ENCODE results near the gene CYTH4.
A peak's percentile ranks its signal among the peaks of the same experiment; 100 is the strongest.

DNA sequence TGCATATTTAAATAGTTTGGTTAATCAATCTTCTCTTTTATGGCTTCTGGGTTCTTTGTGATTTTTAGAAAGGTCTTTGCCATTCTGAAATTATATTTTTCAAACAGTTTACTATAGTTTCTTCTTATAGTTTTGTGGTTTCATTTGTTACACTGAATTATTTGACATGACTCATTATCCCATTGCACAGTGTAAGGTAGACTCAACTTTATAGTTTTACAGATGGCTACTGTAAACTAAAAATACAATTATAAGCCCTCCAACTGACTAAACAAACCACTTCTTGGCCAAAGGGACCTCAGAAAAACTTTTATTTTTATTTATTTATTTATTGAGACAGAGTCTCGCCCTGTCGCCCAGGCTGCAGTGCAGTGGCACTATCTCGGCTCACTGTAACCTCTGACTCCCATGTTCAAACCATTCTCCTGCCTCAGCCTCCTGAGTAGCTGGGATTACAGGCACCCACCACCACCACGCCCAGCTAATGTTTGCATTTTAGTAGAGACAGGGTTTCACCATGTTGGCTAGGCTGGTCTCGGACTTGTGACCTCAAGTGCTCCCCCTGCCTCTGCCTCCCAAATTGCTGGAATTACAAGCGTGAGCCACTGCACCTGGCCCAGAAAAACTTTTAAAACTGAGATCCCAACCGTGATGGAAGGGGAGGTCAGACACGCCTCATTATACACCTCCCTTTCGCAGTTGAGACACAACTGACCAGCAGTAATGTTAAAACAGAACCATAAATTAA, 24.1 kb upstream of the CYTH4 start:
- TF ChIP-seq EZH2phosphoT487 (IDR thresholded peaks at IDR 0.05; ENCODE audit: unreplicated experiment) (no peak), EZH2 (IDR thresholded peaks at IDR 0.05; ENCODE audit: low read depth, unreplicated experiment) (no peak), POLR2AphosphoS5 (IDR thresholded peaks at IDR 0.05; ENCODE audit: low read depth) (no peak), JUNB (IDR thresholded peaks at IDR 0.05; ENCODE audit: unreplicated experiment) (no peak), CREB1 (CRISPR knock-in tag; IDR thresholded peaks at IDR 0.05; ENCODE audit: low read depth) (no peak)
- TF ChIP-seq, protein P1, sequence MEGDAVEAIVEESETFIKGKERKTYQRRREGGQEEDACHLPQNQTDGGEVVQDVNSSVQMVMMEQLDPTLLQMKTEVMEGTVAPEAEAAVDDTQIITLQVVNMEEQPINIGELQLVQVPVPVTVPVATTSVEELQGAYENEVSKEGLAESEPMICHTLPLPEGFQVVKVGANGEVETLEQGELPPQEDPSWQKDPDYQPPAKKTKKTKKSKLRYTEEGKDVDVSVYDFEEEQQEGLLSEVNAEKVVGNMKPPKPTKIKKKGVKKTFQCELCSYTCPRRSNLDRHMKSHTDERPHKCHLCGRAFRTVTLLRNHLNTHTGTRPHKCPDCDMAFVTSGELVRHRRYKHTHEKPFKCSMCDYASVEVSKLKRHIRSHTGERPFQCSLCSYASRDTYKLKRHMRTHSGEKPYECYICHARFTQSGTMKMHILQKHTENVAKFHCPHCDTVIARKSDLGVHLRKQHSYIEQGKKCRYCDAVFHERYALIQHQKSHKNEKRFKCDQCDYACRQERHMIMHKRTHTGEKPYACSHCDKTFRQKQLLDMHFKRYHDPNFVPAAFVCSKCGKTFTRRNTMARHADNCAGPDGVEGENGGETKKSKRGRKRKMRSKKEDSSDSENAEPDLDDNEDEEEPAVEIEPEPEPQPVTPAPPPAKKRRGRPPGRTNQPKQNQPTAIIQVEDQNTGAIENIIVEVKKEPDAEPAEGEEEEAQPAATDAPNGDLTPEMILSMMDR (conservative IDR thresholded peaks at IDR 0.05; ENCODE audit: low read depth in 2 of 2), result peak; percentile 26 to 38; a peak in 3 of 4 replicates
- TF ChIP-seq, protein P2, sequence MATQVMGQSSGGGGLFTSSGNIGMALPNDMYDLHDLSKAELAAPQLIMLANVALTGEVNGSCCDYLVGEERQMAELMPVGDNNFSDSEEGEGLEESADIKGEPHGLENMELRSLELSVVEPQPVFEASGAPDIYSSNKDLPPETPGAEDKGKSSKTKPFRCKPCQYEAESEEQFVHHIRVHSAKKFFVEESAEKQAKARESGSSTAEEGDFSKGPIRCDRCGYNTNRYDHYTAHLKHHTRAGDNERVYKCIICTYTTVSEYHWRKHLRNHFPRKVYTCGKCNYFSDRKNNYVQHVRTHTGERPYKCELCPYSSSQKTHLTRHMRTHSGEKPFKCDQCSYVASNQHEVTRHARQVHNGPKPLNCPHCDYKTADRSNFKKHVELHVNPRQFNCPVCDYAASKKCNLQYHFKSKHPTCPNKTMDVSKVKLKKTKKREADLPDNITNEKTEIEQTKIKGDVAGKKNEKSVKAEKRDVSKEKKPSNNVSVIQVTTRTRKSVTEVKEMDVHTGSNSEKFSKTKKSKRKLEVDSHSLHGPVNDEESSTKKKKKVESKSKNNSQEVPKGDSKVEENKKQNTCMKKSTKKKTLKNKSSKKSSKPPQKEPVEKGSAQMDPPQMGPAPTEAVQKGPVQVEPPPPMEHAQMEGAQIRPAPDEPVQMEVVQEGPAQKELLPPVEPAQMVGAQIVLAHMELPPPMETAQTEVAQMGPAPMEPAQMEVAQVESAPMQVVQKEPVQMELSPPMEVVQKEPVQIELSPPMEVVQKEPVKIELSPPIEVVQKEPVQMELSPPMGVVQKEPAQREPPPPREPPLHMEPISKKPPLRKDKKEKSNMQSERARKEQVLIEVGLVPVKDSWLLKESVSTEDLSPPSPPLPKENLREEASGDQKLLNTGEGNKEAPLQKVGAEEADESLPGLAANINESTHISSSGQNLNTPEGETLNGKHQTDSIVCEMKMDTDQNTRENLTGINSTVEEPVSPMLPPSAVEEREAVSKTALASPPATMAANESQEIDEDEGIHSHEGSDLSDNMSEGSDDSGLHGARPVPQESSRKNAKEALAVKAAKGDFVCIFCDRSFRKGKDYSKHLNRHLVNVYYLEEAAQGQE (IDR thresholded peaks at IDR 0.05; ENCODE audit: unreplicated experiment), result no peak
- TF ChIP-seq, protein P3, sequence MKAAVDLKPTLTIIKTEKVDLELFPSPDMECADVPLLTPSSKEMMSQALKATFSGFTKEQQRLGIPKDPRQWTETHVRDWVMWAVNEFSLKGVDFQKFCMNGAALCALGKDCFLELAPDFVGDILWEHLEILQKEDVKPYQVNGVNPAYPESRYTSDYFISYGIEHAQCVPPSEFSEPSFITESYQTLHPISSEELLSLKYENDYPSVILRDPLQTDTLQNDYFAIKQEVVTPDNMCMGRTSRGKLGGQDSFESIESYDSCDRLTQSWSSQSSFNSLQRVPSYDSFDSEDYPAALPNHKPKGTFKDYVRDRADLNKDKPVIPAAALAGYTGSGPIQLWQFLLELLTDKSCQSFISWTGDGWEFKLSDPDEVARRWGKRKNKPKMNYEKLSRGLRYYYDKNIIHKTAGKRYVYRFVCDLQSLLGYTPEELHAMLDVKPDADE (IDR thresholded peaks at IDR 0.05), result no peak
- TF ChIP-seq, protein P4, sequence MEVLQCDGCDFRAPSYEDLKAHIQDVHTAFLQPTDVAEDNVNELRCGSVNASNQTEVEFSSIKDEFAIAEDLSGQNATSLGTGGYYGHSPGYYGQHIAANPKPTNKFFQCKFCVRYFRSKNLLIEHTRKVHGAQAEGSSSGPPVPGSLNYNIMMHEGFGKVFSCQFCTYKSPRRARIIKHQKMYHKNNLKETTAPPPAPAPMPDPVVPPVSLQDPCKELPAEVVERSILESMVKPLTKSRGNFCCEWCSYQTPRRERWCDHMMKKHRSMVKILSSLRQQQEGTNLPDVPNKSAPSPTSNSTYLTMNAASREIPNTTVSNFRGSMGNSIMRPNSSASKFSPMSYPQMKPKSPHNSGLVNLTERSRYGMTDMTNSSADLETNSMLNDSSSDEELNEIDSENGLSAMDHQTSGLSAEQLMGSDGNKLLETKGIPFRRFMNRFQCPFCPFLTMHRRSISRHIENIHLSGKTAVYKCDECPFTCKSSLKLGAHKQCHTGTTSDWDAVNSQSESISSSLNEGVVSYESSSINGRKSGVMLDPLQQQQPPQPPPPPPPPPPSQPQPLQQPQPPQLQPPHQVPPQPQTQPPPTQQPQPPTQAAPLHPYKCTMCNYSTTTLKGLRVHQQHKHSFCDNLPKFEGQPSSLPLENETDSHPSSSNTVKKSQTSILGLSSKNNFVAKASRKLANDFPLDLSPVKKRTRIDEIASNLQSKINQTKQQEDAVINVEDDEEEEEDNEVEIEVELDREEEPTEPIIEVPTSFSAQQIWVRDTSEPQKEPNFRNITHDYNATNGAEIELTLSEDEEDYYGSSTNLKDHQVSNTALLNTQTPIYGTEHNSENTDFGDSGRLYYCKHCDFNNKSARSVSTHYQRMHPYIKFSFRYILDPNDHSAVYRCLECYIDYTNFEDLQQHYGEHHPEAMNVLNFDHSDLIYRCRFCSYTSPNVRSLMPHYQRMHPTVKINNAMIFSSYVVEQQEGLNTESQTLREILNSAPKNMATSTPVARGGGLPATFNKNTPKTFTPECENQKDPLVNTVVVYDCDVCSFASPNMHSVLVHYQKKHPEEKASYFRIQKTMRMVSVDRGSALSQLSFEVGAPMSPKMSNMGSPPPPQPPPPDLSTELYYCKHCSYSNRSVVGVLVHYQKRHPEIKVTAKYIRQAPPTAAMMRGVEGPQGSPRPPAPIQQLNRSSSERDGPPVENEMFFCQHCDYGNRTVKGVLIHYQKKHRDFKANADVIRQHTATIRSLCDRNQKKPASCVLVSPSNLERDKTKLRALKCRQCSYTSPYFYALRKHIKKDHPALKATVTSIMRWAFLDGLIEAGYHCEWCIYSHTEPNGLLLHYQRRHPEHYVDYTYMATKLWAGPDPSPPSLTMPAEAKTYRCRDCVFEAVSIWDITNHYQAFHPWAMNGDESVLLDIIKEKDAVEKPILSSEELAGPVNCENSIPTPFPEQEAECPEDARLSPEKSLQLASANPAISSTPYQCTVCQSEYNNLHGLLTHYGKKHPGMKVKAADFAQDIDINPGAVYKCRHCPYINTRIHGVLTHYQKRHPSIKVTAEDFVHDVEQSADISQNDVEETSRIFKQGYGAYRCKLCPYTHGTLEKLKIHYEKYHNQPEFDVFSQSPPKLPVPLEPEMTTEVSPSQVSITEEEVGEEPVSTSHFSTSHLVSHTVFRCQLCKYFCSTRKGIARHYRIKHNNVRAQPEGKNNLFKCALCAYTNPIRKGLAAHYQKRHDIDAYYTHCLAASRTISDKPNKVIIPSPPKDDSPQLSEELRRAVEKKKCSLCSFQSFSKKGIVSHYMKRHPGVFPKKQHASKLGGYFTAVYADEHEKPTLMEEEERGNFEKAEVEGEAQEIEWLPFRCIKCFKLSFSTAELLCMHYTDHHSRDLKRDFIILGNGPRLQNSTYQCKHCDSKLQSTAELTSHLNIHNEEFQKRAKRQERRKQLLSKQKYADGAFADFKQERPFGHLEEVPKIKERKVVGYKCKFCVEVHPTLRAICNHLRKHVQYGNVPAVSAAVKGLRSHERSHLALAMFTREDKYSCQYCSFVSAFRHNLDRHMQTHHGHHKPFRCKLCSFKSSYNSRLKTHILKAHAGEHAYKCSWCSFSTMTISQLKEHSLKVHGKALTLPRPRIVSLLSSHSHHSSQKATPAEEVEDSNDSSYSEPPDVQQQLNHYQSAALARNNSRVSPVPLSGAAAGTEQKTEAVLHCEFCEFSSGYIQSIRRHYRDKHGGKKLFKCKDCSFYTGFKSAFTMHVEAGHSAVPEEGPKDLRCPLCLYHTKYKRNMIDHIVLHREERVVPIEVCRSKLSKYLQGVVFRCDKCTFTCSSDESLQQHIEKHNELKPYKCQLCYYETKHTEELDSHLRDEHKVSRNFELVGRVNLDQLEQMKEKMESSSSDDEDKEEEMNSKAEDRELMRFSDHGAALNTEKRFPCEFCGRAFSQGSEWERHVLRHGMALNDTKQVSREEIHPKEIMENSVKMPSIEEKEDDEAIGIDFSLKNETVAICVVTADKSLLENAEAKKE (CRISPR knock-in tag; IDR thresholded peaks at IDR 0.05), result no peak

Data from GM23338 (cell line).